Activated T-helper 9 cell treated with anti-CD3 and anti-CD28 coated beads, Interleukin-2, amount 50 U/mL, for 16 hours (primary cell): ENCODE results near the gene APLF.
A peak's percentile ranks its signal among the peaks of the same experiment; 100 is the strongest.

Experiments
- DNase-seq: peaks from one replicate; pipeline ENCODE4 v3.0.0-alpha.2; 2020; ENCODE audit warnings: low read depth

The APLF gene, protein sequence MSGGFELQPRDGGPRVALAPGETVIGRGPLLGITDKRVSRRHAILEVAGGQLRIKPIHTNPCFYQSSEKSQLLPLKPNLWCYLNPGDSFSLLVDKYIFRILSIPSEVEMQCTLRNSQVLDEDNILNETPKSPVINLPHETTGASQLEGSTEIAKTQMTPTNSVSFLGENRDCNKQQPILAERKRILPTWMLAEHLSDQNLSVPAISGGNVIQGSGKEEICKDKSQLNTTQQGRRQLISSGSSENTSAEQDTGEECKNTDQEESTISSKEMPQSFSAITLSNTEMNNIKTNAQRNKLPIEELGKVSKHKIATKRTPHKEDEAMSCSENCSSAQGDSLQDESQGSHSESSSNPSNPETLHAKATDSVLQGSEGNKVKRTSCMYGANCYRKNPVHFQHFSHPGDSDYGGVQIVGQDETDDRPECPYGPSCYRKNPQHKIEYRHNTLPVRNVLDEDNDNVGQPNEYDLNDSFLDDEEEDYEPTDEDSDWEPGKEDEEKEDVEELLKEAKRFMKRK

GRCh38 chr2:68467077-68467960, at the start of gene APLF, which contains the start of gene FBXO48:
Gene APLF (plus strand): TSS chr2:68467585. CDS start chr2:68467732, 147 bp downstream.
Gene FBXO48 (minus strand): TSS chr2:68467294. CDS start chr2:68465145, 2,149 bp downstream.
- DNase-seq, result peak; percentile 96

- DNase-seq, result no peak
Measured at GRCh38 chr2:68417926-68418325, 49.5 kb upstream of the APLF start.

- DNase-seq, result no peak
Measured at GRCh38 chr2:68418419-68418818, 49.0 kb upstream of the APLF start.

- no peak for DNase-seq
Measured at GRCh38 chr2:68418855-68419254, 48.5 kb upstream of the APLF start.

GRCh38 chr2:68420254-68420910, 47.0 kb upstream of the APLF start:
- no peak for DNase-seq

- no peak for DNase-seq
Measured at GRCh38 chr2:68423966-68424650, 43.3 kb upstream of the APLF start.

DNA sequence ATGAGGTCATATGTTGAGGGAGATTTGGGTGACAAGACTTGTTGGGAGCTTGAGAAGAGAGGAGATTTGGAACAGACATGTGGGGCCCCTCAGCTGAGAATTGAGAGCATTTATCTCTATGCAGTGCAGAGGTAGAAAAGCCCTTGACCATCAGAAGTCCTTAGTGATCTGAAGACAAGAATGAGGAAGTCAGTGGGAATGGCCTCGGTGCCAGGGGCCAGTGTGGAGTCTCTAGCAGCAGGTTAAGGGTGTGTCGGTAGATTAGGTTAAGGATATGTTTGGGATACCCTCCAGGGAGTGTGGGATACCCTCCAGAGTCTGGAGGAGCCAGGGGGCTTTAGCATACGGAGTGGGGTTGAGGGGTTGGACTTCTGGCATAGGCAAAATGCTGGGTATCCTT, 41.9 kb upstream of the APLF start:
- no peak for DNase-seq

DNA sequence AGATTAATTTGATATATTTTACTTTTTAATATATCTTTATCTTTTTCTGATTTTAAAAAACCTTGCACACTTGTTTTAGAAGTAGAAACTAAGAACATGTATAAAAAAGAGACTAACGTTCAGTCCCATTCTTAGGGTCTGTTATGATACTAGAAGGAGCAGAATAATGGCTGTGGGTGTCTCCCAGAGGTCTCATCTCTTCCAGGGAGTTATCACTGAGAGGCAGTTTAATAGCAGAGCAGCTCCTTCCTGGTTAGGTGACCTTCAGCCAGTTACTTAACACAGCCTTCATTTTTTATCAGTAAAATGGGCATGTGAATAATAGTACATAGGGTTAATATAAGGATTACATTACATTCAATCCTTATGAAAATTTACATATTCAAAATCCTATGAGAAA, 40.9 kb upstream of the APLF start:
- no peak for DNase-seq

DNA sequence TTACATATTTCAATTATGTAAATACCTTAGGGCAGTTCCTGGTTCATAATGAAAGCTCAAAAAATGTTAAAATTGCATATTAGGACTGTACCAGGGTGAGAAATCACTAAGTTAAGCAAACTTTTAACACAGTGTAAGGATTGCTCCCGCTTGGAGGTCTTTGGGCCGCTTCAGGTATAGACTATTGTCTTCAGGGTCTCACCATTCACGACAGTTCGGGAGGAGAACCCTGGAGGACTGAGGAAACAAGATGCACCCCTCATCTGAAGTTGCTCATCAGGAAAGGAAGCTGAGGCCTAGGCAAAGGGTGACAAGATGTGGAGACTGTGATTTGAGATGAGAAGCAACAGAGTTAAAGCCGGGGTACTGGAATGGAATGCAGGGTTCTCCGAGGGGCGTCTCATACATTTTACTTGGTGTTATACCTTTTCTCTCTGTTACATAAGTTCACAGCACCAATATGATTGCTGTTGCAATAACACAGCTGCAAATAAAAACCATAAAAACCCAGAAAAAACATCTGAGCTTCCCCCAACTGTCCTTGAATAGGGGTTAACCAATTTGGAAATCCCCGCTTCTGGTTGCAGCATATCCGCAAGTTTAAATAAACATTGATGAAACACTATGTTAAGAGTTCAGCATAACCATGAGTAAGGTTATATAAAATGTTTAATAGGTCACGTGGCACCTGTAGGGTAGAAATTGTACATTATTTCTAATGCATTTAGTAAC, 40.4 kb upstream of the APLF start:
- no peak for DNase-seq

DNA sequence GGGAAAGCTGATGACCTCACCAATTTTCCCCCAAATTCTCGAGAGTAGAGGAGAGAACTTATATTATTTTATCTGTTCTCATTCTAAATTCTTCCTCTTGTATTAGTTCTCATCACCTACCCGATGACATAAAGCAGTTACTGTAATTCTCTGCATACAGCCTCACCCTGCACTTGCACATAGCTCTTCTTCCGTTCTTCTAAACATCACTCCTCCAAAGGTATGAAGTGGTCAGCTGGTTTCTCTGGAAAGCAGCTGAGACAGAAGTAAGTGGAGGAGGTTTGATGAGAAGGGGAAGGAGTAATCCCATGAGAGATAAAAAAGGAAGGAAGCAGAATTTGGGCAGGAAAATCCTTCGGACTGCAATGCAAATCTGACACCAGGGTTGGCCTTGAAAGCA, 39.3 kb upstream of the APLF start:
- no peak for DNase-seq

- no peak for DNase-seq
Measured at GRCh38 chr2:68428746-68429145, 38.6 kb upstream of the APLF start.

GRCh38 chr2:68429311-68429826, 38.0 kb upstream of the APLF start:
- DNase-seq, result no peak

GRCh38 chr2:68431316-68431972, 35.9 kb upstream of the APLF start:
- DNase-seq, result no peak

- DNase-seq, result no peak
Measured at GRCh38 chr2:68432696-68433658, 34.4 kb upstream of the APLF start.

GRCh38 chr2:68434981-68435380, 32.4 kb upstream of the APLF start:
- DNase-seq, result no peak

- DNase-seq, result no peak
Measured at GRCh38 chr2:68435615-68436014, 31.8 kb upstream of the APLF start.

DNA sequence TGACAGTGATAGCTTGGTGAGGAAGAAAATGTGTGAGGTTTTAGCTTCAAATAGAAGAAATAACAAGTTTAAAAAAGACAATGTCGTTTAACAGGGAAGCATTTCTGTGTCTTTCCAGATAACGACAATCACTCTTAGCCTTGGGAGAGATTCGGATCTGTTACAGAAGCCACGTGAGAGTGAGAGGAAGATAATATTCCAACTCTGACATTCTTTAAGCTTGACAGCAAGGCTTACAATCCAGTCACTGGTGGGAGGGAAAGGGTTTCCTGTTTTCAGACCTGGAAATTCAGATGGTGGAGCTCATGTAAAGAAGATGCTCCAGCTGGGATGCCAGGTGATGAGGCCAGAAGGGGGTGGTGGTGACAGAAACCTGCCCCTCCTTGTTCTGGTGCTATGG, 31.1 kb upstream of the APLF start:
- DNase-seq, result no peak

GRCh38 chr2:68438455-68439303, 28.7 kb upstream of the APLF start:
- DNase-seq, result no peak
